Measurements from ENCODE around the gene SUPT20HL1.

DNA sequence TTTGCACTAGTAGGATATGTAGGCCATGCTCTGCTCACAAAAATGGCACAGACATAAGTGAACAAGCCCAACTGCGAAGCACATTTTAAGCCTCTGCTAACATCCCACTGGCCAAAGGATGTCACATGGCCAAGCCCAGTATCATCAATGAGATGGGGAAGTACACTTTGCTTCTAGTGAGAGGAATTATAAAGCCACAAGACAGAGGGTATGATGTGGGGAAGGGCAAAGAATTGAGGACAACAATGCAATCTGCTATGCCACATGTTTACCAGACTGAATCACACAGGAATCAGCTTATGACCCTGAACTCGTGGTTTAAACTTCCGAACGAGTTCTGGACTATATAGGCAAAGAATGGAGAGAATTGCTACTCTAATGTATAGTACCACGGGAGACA, 39.1 kb downstream of the SUPT20HL1 start:
- TF ChIP-seq POLR2A (IDR thresholded peaks at IDR 0.05) (no peak), CTCF (IDR thresholded peaks at IDR 0.05) (no peak)
